H9 (cell line): ENCODE measurements around the gene MRTFB. TPM values are rescaled to one million over a fixed set of nuclear protein-coding genes. Genes with fewer than 3 reads are reported as not detected.

Source experiments
- DNase-seq: peaks from one replicate; pipeline ENCODE4 v3.0.0-alpha.2; 2017
- H2AFZ ChIP-seq: one replicate; pipeline ENCODE4 v1.6.1; 2013; ENCODE audit warnings: mild to moderate bottlenecking, low read length, control low read depth, moderate library complexity
- H2AK5ac ChIP-seq: 2 replicates; pipeline ENCODE4 v1.6.1; 2013; ENCODE audit warnings: low read length, control low read depth, mixed read lengths; ENCODE audit not compliant: insufficient read length
- H2BK120ac ChIP-seq: one replicate; pipeline ENCODE4 v1.6.1; 2013; ENCODE audit warnings: low read depth, mild to moderate bottlenecking, low read length, control low read depth, inconsistent platforms; ENCODE audit not compliant: poor library complexity, severe bottlenecking
- H2BK12ac ChIP-seq: 2 replicates; pipeline ENCODE4 v1.6.1; 2013; ENCODE audit warnings: low read length, control low read depth, mixed read lengths, low read depth; ENCODE audit not compliant: insufficient read length
- H2BK15ac ChIP-seq: 2 replicates; pipeline ENCODE4 v1.6.1; 2013; ENCODE audit warnings: low read depth, low read length, control low read depth
- H2BK20ac ChIP-seq: one replicate; pipeline ENCODE4 v1.6.1; 2013; ENCODE audit warnings: low read depth, mild to moderate bottlenecking, low read length, control low read depth, inconsistent platforms; ENCODE audit not compliant: poor library complexity, severe bottlenecking
- H2BK5ac ChIP-seq: 2 replicates; pipeline ENCODE4 v1.6.1; 2013; ENCODE audit warnings: low read length, control low read depth, mixed read lengths; ENCODE audit not compliant: insufficient read length
- H3K14ac ChIP-seq: 2 replicates; pipeline ENCODE4 v1.6.1; 2013; ENCODE audit warnings: low read length, control low read depth; ENCODE audit not compliant: insufficient read depth
- H3K18ac ChIP-seq: 2 replicates; pipeline ENCODE4 v1.6.1; 2013; ENCODE audit warnings: low read depth, mild to moderate bottlenecking, mixed read lengths, low read length, control low read depth; ENCODE audit not compliant: insufficient read length
- H3K23ac ChIP-seq: 2 replicates; pipeline ENCODE4 v1.6.1; 2013; ENCODE audit warnings: low read length, control low read depth, mixed read lengths, low read depth; ENCODE audit not compliant: insufficient read length
- H3K23me2 ChIP-seq: 2 replicates; pipeline ENCODE4 v1.6.1; 2013; ENCODE audit warnings: low read depth, mild to moderate bottlenecking, mixed read lengths, low read length, control low read depth; ENCODE audit not compliant: insufficient read length, poor library complexity, severe bottlenecking
- H3K27ac ChIP-seq: 2 replicates; pipeline ENCODE4 v1.5.1; 2013; ENCODE audit warnings: low read length, control low read depth, mixed read lengths, low read depth; ENCODE audit not compliant: insufficient read length
- H3K27me3 ChIP-seq: 2 replicates; pipeline ENCODE4 v1.6.1; 2013; ENCODE audit warnings: low read length, control low read depth, inconsistent platforms; ENCODE audit not compliant: insufficient read depth
- H3K4ac ChIP-seq: 2 replicates; pipeline ENCODE4 v1.6.1; 2013; ENCODE audit warnings: low read depth, mild to moderate bottlenecking, control low read depth, inconsistent platforms, low read length, moderate library complexity
- H3K4me1 ChIP-seq: 2 replicates; pipeline ENCODE4 v1.6.1; 2013; ENCODE audit warnings: low read length, control low read depth, inconsistent platforms; ENCODE audit not compliant: insufficient read depth
- H3K4me2 ChIP-seq: 2 replicates; pipeline ENCODE4 v1.6.1; 2013; ENCODE audit warnings: low read length, control low read depth, mixed read lengths; ENCODE audit not compliant: insufficient read length, insufficient read depth
- H3K56ac ChIP-seq: 2 replicates; pipeline ENCODE4 v1.6.1; 2013; ENCODE audit warnings: low read depth, mild to moderate bottlenecking, mixed read lengths, low read length, control low read depth; ENCODE audit not compliant: insufficient read length
- H3K79me1 ChIP-seq: 2 replicates; pipeline ENCODE4 v1.6.1; 2013; ENCODE audit warnings: low read depth, mild to moderate bottlenecking, moderate library complexity, low read length, control low read depth, inconsistent platforms; ENCODE audit not compliant: insufficient read depth, poor library complexity, severe bottlenecking
- H3K79me2 ChIP-seq: 2 replicates; pipeline ENCODE4 v1.6.1; 2013; ENCODE audit warnings: low read length, control low read depth, inconsistent platforms; ENCODE audit not compliant: insufficient read depth
- H3K9ac ChIP-seq: 2 replicates; pipeline ENCODE4 v1.6.1; 2013; ENCODE audit warnings: low read length, control low read depth, mixed read lengths; ENCODE audit not compliant: insufficient read length; ENCODE audit errors: extremely low read depth
- H3K9me3 ChIP-seq: one replicate; pipeline ENCODE4 v1.6.1; 2013; ENCODE audit warnings: low read depth, low read length, inconsistent platforms; ENCODE audit not compliant: control insufficient read depth
- H3T11ph ChIP-seq: one replicate; pipeline ENCODE4 v1.6.1; 2013; ENCODE audit warnings: mild to moderate bottlenecking, low read length, control low read depth, inconsistent platforms
- H4K20me1 ChIP-seq: one replicate; pipeline ENCODE4 v1.6.1; 2013; ENCODE audit not compliant: control insufficient read depth, insufficient read length, insufficient read depth
- H4K5ac ChIP-seq: 2 replicates; pipeline ENCODE4 v1.6.1; 2013; ENCODE audit warnings: low read depth, mild to moderate bottlenecking, mixed read lengths, low read length, control low read depth; ENCODE audit not compliant: insufficient read length
- H4K8ac ChIP-seq: replicated peaks from 2 replicates; pipeline ENCODE4 v1.6.1; 2013; ENCODE audit warnings: low read length, control low read depth, mixed read lengths, low read depth; ENCODE audit not compliant: insufficient read length
- H4K91ac ChIP-seq: 2 replicates; pipeline ENCODE4 v1.6.1; 2013; ENCODE audit warnings: low read depth, mild to moderate bottlenecking, moderate library complexity, mixed read lengths, low read length, control low read depth; ENCODE audit not compliant: insufficient read length
- H3K27ac Mint-ChIP-seq, 3 experiments: 2 replicates in 2 of 3; 3 replicates in 1 of 3; pipeline ENCODE4 v1.8.0; 2020 to 2021; ENCODE audit warnings: mixed read lengths in 3 of 3, mild to moderate bottlenecking in 1 of 3, moderate library complexity in 1 of 3
- H3K27me3 Mint-ChIP-seq: 2 replicates; pipeline ENCODE4 v1.8.0; 2021; ENCODE audit warnings: low read depth, mild to moderate bottlenecking, moderate library complexity, mixed read lengths
- H3K36me3 Mint-ChIP-seq, 3 experiments: 2 replicates in 2 of 3; 3 replicates in 1 of 3; pipeline ENCODE4 v1.8.0; 2020 to 2021; ENCODE audit warnings: low read depth in 3 of 3, mixed read lengths in 3 of 3; ENCODE audit not compliant: insufficient read depth in 1 of 3
- H3K4me1 Mint-ChIP-seq, 2 experiments: 2 replicates each; pipeline ENCODE4 v1.8.0; 2020; ENCODE audit warnings: mixed read lengths in 2 of 2
- H3K4me3 Mint-ChIP-seq, 2 experiments: 2 replicates in 1 of 2; 3 replicates in 1 of 2; pipeline ENCODE4 v1.8.0; 2020 to 2021; ENCODE audit warnings: mild to moderate bottlenecking in 2 of 2, mixed read lengths in 2 of 2, moderate library complexity in 1 of 2
- H3K9me3 Mint-ChIP-seq, 2 experiments: 2 replicates in 1 of 2; 3 replicates in 1 of 2; pipeline ENCODE4 v1.8.0; 2020; ENCODE audit warnings: mild to moderate bottlenecking in 2 of 2, mixed read lengths in 2 of 2, moderate library complexity in 1 of 2
- WGBS: extraction: QIAGEN DNeasy Blood & Tissue Kit; methylation state at CpG from one replicate; pipeline ENCODE4 v1.1.7; 2013; ENCODE audit warnings: missing lambda C conversion rate, low lambda C conversion rate, mixed read lengths; ENCODE audit not compliant: insufficient read length; ENCODE audit errors: extremely low coverage; 5-methylcytosine and 5-hydroxymethylcytosine counted together
- total RNA-seq: library from RNA; stranded (reverse); gene quantifications from 2 replicates; pipeline ENCODE4 v1.2.1, GENCODE V29; 2021
- TF ChIP-seq, protein P1 (sequence below): fragments of 200-600 bp; sonication (generic); conservative IDR thresholded peaks from 3 replicates; pipeline ENCODE4 v1.8.0; 2021; ENCODE audit warnings: antibody characterized with exemption, mild to moderate bottlenecking

Gene MRTFB
- total RNA-seq, 1 experiment from 2014 or later: 29.9 TPM

DNA sequence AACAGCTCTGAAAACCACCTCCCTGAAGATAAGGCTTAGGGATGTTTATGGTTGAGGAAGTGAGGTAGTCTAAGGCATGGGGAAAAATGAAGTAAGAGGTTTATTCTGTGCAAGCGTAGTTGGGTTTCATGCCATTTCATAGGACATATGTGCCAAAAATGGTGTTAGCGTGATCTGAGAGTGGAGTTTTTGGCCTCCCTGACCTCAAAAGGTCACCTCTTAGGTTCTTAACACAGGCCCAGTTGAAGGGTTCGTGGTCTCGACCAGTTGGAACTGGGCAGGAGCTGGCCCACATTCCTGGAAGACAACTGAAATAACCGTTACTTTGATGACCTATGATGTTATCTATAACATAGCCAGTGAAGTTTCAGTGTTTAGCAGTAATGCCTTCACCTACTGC lies 57.0 kb downstream of the MRTFB start:
- Histone ChIP-seq H3K79me1 (peaks cover 6% of the 10 kb centered on the region), H3K9ac (no peak overlapping the region), H3K14ac (no peak overlapping the region), H2BK5ac (no peak overlapping the region), H3K23me2 (no peaks in the 10 kb centered on the region), H4K20me1 (no peaks in the 10 kb centered on the region), H4K8ac (no peak overlapping the region), H2BK120ac (no peak overlapping the region), H2BK20ac (no peak overlapping the region), H3K18ac (no peak overlapping the region), H2AFZ (no peak overlapping the region), H3K4me2 (no peak overlapping the region), H2AK5ac (no peak overlapping the region), H3K9me3 (no peaks in the 10 kb centered on the region), H4K91ac (no peak overlapping the region), H3K23ac (no peak overlapping the region), H4K5ac (no peak overlapping the region), H3K27me3 (no peaks in the 10 kb centered on the region), H3K56ac (no peak overlapping the region), H3K4ac (no peak overlapping the region), H3T11ph (no peak overlapping the region), H3K4me1 (no peaks in the 10 kb centered on the region), H2BK15ac (no peak overlapping the region), H3K79me2 (no peaks in the 10 kb centered on the region; the same call in 1 of the 2 replicates), H3K27ac (no peak overlapping the region), H2BK12ac (no peak overlapping the region)
- Mint-ChIP-seq H3K27ac (peak overlapping the region; percentile 7 to 65 (median 29); a peak in 3 of 7 replicates), H3K4me3 (no peak overlapping the region), H3K9me3 (no peaks in the 10 kb centered on the region), H3K4me1 (peaks cover 19 to 21% of the 10 kb centered on the region in 2 experiments), H3K36me3 (peaks cover 0 to 3% (median 0%) of the 10 kb centered on the region in 3 experiments; a peak in 2 of 7 replicates), H3K27me3 (no peaks in the 10 kb centered on the region)
- TF ChIP-seq, protein P1, sequence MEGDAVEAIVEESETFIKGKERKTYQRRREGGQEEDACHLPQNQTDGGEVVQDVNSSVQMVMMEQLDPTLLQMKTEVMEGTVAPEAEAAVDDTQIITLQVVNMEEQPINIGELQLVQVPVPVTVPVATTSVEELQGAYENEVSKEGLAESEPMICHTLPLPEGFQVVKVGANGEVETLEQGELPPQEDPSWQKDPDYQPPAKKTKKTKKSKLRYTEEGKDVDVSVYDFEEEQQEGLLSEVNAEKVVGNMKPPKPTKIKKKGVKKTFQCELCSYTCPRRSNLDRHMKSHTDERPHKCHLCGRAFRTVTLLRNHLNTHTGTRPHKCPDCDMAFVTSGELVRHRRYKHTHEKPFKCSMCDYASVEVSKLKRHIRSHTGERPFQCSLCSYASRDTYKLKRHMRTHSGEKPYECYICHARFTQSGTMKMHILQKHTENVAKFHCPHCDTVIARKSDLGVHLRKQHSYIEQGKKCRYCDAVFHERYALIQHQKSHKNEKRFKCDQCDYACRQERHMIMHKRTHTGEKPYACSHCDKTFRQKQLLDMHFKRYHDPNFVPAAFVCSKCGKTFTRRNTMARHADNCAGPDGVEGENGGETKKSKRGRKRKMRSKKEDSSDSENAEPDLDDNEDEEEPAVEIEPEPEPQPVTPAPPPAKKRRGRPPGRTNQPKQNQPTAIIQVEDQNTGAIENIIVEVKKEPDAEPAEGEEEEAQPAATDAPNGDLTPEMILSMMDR: no peak
- DNase-seq: no peak
- no CpG with 5 or more reads among the region's 5 CpGs for WGBS
